IPS DF 6.9 (cell line): ENCODE measurements around the gene GALR1.
A peak's percentile ranks its signal among the peaks of the same experiment; 100 is the strongest.
"Not testable (repeated sequence)": the region's sequence is repeated elsewhere in the genome, so short reads cannot be mapped to it uniquely, and the experiment has no call there.

Source experiments
- DNase-seq: peaks from one replicate; pipeline ENCODE4 v3.0.0-alpha.2; 2013; ENCODE audit warnings: low read depth, low spot score
- H3K27ac ChIP-seq: one replicate; pipeline ENCODE4 v1.5.1; 2013; ENCODE audit warnings: low read length, control low read depth
- H3K27me3 ChIP-seq: 2 replicates; pipeline ENCODE4 v1.6.1; 2013; ENCODE audit warnings: mild to moderate bottlenecking, low read length; ENCODE audit not compliant: control insufficient read depth, insufficient read depth
- H3K36me3 ChIP-seq: 2 replicates; pipeline ENCODE4 v1.6.1; 2013; ENCODE audit warnings: low read length; ENCODE audit not compliant: control insufficient read depth, insufficient read depth
- H3K4me1 ChIP-seq: 2 replicates; pipeline ENCODE4 v1.6.1; 2013; ENCODE audit warnings: low read length; ENCODE audit not compliant: control insufficient read depth, insufficient read depth
- H3K4me3 ChIP-seq: 2 replicates; pipeline ENCODE4 v1.5.1; 2013; ENCODE audit warnings: mild to moderate bottlenecking, low read length
- H3K9me3 ChIP-seq: 2 replicates; pipeline ENCODE4 v1.6.1; 2013; ENCODE audit warnings: low read length, inconsistent platforms; ENCODE audit not compliant: control insufficient read depth, insufficient read depth
- WGBS: extraction: QIAGEN DNeasy Blood & Tissue Kit; methylation state at CpG from one replicate; pipeline ENCODE4 v1.1.7; 2013; ENCODE audit warnings: mixed read lengths, missing lambda C conversion rate; ENCODE audit not compliant: insufficient read length, insufficient coverage; 5-methylcytosine and 5-hydroxymethylcytosine counted together

The GALR1 gene

DNA sequence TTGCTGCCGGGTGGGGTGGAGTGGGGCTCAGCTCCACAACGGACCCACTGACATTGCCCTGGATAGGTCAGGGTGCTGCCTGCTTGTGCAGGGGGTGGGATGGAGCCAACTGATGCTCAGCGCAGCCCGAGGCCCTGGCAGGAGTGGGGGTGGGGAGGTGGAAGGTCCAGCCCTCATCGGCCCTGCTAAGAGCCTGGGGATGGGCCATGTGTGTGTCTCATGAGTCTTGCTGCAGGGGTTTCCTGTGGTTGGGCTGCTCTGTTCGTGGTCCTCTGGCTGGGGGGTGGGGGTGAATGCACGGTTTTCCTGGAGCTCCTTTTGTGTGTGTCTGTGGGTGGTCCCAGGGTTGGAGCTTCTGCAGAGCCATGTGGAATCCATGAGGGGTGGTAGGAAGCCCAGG, 39.4 kb upstream of the GALR1 start:
- Histone ChIP-seq H3K27ac (no peak overlapping the region), H3K36me3 (no peaks in the 10 kb centered on the region), H3K4me1 (no peaks in the 10 kb centered on the region), H3K27me3 (no peaks in the 10 kb centered on the region), H3K9me3 (no peaks in the 10 kb centered on the region), H3K4me3 (no peak overlapping the region)
- WGBS: no CpG with 5 or more reads among the region's 7 CpGs
- no peak for DNase-seq

DNA sequence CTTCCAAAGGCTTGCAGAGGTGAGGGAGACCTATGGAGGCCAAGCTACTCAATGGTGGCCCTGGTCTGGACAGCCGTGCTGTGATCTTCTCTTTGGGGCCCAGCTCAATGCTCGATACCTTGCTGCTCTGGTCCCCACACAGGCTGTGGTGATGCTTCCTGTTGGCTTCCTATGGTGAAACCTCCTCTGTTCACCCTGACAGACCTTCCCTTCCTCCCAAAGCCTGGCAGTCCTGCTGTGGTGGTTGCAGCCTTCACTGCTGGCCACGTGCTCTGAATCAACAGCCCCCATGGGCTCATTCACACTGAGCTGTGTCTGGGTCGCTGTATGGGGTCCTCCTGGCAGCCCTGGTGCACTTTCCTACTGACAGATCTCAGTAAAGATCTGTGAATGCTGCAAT, 31.0 kb upstream of the GALR1 start:
- H3K4me1 ChIP-seq: 0 out of 2 replicates have a peak, but pooled peaks cover 1% of the 10 kb centered on the region
- H3K4me3 ChIP-seq: no peak overlapping the region
- no peak overlapping the region for H3K27ac ChIP-seq
- no CpG with 5 or more reads among the region's 4 CpGs for WGBS
- no peaks in the 10 kb centered on the region for H3K27me3 ChIP-seq
- no peak for DNase-seq
- no peaks in the 10 kb centered on the region for H3K9me3 ChIP-seq
- H3K36me3 ChIP-seq: no peaks in the 10 kb centered on the region

DNA sequence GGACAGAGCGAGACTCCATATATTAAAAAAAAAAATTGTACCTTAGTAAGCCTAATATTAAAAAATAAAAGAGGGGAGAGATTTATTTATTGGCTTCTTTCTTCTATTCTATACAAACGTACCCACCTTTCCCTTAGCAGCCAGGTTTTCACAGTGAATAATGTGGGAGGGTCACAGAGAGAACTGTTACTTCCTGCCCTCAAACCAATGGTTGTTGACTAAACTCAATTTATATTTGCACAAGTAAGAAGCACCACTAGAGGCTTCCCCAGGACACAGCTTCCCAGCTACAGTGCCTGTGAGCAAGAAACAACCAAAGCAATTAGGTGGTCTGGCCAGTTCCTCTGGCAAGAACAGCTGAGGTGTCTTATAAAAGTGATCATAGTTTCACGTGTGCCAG, 28.9 kb upstream of the GALR1 start:
- DNase-seq: no peak
- no CpG with 5 or more reads among the region's 3 CpGs for WGBS
- Histone ChIP-seq H3K27ac (no peak overlapping the region), H3K9me3 (no peaks in the 10 kb centered on the region), H3K4me1 (0 out of 2 replicates have a peak, but pooled peaks cover 1% of the 10 kb centered on the region), H3K36me3 (no peaks in the 10 kb centered on the region), H3K27me3 (no peaks in the 10 kb centered on the region), H3K4me3 (no peak overlapping the region)

DNA sequence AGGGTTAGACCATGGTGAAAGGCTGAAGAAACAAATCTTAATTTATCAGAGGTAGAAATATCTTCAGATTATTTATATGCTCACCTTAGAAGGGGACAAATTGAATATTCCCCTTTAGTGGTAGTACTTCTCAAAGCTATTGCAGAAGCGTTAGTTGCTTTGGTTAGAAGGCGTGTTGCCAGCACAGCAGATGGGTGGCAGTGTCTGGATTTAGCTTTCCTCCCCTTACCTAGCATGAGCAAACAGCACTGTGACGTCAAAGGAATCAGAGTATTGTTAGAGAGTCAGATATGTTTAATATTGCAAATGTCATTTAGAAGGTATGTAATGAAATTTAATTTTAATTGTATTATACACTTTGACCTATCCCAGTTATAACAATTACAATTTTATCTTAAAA, 27.2 kb upstream of the GALR1 start:
- Histone ChIP-seq H3K27me3 (no peaks in the 10 kb centered on the region), H3K36me3 (no peaks in the 10 kb centered on the region), H3K4me1 (0 out of 2 replicates have a peak, but pooled peaks cover 1% of the 10 kb centered on the region), H3K27ac (no peak overlapping the region), H3K4me3 (no peak overlapping the region), H3K9me3 (no peaks in the 10 kb centered on the region)
- DNase-seq: no peak
- WGBS: no CpG with 5 or more reads among the region's 3 CpGs

DNA sequence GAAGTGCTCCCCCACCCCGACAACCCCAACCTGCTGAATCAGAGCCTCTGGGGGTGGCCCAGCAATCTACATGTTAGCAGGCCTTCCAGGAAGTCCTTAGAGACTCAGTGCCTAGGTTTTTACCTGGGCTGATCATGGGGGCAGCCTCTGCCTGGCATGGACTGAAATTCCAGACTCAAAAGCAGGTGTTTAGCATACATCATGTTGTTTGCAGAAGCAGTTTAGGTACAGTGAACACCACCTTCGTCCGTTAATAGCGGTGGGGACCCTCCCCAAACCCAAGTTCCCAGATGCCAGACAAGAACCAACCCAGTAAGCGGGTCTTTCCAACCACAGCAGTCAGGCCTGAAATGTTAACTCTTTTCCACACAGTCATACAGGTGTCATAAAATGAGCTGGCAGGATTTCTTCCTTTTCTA, 26.4 kb upstream of the GALR1 start:
- Histone ChIP-seq H3K4me3 (no peak overlapping the region), H3K9me3 (no peaks in the 10 kb centered on the region), H3K27me3 (no peaks in the 10 kb centered on the region), H3K27ac (no peak overlapping the region), H3K4me1 (0 out of 2 replicates have a peak, but pooled peaks cover 1% of the 10 kb centered on the region), H3K36me3 (no peaks in the 10 kb centered on the region)
- WGBS: no CpG with 5 or more reads among the region's 5 CpGs
- DNase-seq: no peak

DNA sequence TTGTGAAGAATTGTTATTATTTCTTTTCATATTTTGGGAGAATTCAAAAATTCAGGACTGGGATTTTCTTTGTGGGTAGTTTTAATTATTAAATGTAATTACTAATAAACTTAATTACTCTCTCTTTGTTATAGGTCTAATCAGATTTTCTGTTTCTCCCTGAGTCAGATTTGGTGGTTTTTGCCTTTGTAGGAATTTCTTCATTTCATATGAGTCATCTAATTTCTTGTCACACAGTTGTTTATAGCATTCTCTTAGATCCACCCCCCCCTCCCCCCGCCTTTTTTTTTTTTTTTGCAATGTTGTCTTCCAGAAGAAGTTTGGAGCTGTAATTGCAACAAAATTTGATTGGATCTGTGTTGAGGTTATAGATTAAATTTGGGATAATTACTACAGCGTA, 26.0 kb upstream of the GALR1 start:
- no CpG with 5 or more reads among the region's 2 CpGs for WGBS
- H3K9me3 ChIP-seq: no peaks in the 10 kb centered on the region
- 0 out of 2 replicates have a peak, but pooled peaks cover 1% of the 10 kb centered on the region for H3K4me1 ChIP-seq
- H3K27ac ChIP-seq: no peak overlapping the region
- no peak for DNase-seq
- H3K27me3 ChIP-seq: no peaks in the 10 kb centered on the region
- H3K4me3 ChIP-seq: no peak overlapping the region
- no peaks in the 10 kb centered on the region for H3K36me3 ChIP-seq

DNA sequence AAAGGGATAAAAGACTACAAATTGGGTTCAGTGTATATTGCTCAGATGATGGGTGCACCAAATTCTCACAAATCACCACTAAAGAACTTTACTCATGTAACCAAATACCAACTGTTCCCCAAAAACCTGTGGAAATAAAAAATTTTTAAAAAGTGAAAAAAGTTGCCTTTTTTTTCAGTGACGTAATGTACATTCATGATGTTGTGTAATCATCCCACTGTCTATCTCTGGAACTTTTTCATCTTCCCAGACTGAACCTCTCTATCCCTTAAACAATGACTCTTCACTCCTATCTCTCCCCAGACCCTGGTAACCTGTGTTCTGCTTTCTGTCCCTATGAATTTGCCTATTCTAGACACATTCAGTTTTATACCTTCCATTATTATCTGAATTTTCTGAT, 19.0 kb upstream of the GALR1 start:
- H3K27me3 ChIP-seq: no peaks in the 10 kb centered on the region
- H3K9me3 ChIP-seq: no peaks in the 10 kb centered on the region
- no peaks in the 10 kb centered on the region for H3K36me3 ChIP-seq
- DNase-seq: no peak
- WGBS: no CpG with 5 or more reads among the region's 1 CpG
- H3K27ac ChIP-seq: no peak overlapping the region
- H3K4me1 ChIP-seq: no peaks in the 10 kb centered on the region
- no peak overlapping the region for H3K4me3 ChIP-seq

DNA sequence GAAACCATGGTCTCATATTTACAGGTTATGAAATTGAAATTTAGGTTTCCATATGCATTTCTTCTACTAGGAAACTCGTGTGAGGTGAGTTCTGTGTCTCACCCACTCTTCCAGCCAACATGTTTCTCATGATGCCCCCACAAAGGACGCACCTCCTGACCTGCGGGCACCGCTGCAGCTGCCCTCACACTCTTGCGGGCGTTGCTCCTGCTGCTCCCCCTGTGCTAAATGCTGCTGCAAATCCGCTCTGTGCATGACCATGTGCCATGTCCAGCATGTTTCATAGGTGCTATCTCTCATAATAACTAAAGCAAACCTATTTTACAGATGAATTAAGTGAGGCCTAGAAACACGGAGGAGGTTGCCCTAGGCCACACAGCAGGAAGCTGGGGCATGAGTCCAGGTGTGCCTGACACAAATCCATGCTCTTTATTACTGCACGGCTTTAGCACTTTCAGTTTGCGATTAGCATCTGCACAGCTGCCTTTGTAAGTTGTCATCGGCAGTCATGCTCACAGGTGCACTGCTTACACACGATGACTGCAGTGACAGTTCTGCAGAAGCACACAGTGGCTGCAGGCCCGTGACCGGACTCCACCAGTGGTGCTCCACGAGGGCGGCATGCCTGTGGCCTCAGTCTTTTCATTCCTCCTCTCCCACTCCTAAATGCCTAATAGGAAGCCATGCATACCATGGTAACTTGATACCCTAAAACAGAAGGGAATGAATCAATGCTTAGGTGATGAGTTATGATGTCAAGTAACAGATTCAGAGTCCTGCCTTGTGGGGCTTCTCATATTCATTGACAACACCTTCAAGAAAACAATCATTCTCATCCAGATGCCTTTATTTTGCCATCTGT, 14.9 kb upstream of the GALR1 start:
- H3K4me1 ChIP-seq: no peaks in the 10 kb centered on the region
- H3K27me3 ChIP-seq: no peaks in the 10 kb centered on the region
- no peak for DNase-seq
- no peaks in the 10 kb centered on the region for H3K36me3 ChIP-seq
- H3K9me3 ChIP-seq: peaks cover 3% of the 10 kb centered on the region
- no peak overlapping the region for H3K4me3 ChIP-seq
- WGBS: no CpG with 5 or more reads among the region's 16 CpGs
- H3K27ac ChIP-seq: no peak overlapping the region

DNA sequence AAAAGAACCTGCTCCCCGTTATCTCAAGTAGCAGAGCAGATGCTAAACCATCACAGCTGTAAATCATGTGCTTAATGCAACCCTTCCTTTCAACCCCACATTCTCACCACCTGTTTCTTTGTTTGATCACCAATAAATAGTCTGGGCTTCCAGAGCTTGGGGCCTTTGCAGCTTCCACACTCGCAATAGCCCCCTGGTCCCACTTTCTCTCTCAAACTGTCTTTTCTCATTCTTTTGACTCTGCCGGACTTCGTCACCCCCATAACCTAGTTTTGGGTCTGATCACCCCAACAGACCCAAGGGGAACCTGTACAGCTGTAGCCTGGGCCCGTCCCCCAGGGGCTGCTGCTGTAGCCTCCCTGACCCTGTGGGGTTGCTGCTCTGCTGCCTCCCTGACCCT, 10.4 kb upstream of the GALR1 start:
- DNase-seq, H3K36me3 ChIP-seq, H3K4me3 ChIP-seq, H3K9me3 ChIP-seq, H3K4me1 ChIP-seq, H3K27ac ChIP-seq, H3K27me3 ChIP-seq: not testable (repeated sequence)
- no CpG with 5 or more reads among the region's 5 CpGs for WGBS

DNA sequence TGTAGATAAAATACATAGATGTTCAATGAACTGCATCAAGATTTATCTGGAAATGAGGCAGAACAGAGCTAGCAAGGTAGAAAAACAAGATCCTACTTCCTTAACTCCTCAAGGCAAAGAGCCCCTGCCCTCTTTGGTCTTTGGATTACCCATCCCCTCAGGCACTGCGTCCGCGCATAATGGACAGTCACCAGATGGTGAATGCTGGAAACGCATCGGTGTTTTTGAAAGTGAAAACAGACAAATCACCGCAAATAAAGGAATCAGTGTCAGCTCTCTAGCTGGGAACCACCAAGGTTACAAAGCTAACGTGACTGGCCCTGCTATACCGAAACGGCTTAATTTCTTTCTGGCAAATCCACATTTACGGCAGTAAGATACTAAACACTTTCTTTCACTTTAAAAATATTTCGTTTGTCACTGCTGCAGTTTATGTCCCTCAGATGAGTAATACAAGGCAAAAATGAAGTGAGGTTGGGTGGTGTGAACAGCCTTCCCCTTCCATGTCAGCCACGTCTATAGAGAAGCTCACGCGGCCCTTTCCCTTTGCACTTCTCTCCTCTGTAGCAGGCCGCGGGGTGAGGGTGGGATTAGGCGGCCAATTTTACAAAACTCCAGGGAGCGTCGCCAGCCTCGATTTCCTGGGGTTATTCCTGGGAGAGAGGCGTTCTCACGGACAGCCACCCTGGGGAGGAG, 627 bp upstream of the GALR1 start:
- H3K4me3 ChIP-seq: peak overlapping the region; percentile 50; the same call in 1 of the 2 replicates
- peaks cover 26% of the 10 kb centered on the region; the same call in 1 of the 2 replicates for H3K27me3 ChIP-seq

More for the DNA sequence above, 627 bp upstream of the GALR1 start:
- peaks cover 2% of the 10 kb centered on the region for H3K4me1 ChIP-seq
- DNase-seq: no peak
- no CpG with 5 or more reads among the region's 22 CpGs for WGBS
- H3K27ac ChIP-seq: no peak overlapping the region
- no peaks in the 10 kb centered on the region for H3K9me3 ChIP-seq
- no peaks in the 10 kb centered on the region for H3K36me3 ChIP-seq
